K562 (cell line): Measurements from ENCODE around the gene OSGIN1. TPM values are rescaled to one million over a fixed set of nuclear protein-coding genes. Genes with fewer than 3 reads are reported as not detected.
A peak's percentile ranks its signal among the peaks of the same experiment; 100 is the strongest.

Experiments used
- ATAC-seq: fragments of 200-7000 bp; cut with Tn5 transposase; 3 replicates; pipeline ENCODE4 v1.9.1; 2020; ENCODE audit warnings: moderate library complexity
- BruUV-seq: library from RNA; stranded (reverse); fragments of 400-500 nt; replicated peaks from 2 replicates; lab custom pipeline; 2021; lab: Mats Ljungman, UMichigan
- CTCF ChIA-PET: fragments of 300-600 bp; formaldehyde crosslinking; extraction: SDS; loops from one replicate; lab custom pipeline; 2021; ENCODE audit warnings: low intra/inter-chr PET ratio; lab: Yijun Ruan, JAX
- POLR2A ChIA-PET: fragments of 300-600, 350-650 bp; sonication (Branson Sonifier 250); formaldehyde crosslinking; extraction: SDS; loops from one replicate; lab custom pipeline; 2021; ENCODE audit warnings: antibody characterized with exemption, inconsistent platforms; lab: Yijun Ruan, JAX
- DNase-seq, 4 experiments: peaks; one replicate each; pipeline versions ENCODE4 v3.0.0 to v3.0.0-alpha.2; 2011 to 2018; ENCODE audit warnings: low spot score in 3 of 4, mixed read lengths in 3 of 4; ENCODE audit errors: extremely low read depth in 1 of 4
- FAIRE-seq: peaks from 2 replicates; lab custom pipeline; 2011; peaks lifted over from hg19 to GRCh38; lab: Jason Lieb, UNC
- H2AFZ ChIP-seq: 2 replicates; pipeline ENCODE4 v1.6.0; 2011; ENCODE audit warnings: low read depth, low read length, control low read depth, inconsistent platforms
- H3K27ac ChIP-seq: fragments of 200-600 bp; 3 replicates; pipeline ENCODE4 v1.8.0; 2011; ENCODE audit warnings: low read depth, mild to moderate bottlenecking, control low read depth, inconsistent platforms, low read length, moderate library complexity, mixed read lengths; ENCODE audit errors: extremely low read depth
- H3K27me3 ChIP-seq, 2 experiments: fragments of 300-600 bp in 1 of 2; 2 replicates in 1 of 2; 3 replicates in 1 of 2; pipeline versions ENCODE4 v1.6.0 to v1.8.0; 2011; ENCODE audit warnings: inconsistent platforms in 2 of 2, low read length in 2 of 2, mild to moderate bottlenecking in 1 of 2, mixed read lengths in 1 of 2, moderate library complexity in 1 of 2; ENCODE audit not compliant: control insufficient read depth in 2 of 2, insufficient read depth in 2 of 2
- H3K36me3 ChIP-seq: fragments of 300-600 bp; 3 replicates; pipeline ENCODE4 v1.8.0; 2011; ENCODE audit warnings: mild to moderate bottlenecking, low read length, inconsistent platforms; ENCODE audit not compliant: control insufficient read depth, insufficient read depth
- H3K4me1 ChIP-seq, 2 experiments: fragments of 200-600 bp in 1 of 2; replicated peaks in 1 of 2; 2 replicates in 1 of 2; 3 replicates in 1 of 2; pipeline versions ENCODE4 v1.5.1 to v1.8.0; 2011; ENCODE audit warnings: inconsistent platforms in 2 of 2, low read length in 2 of 2, mild to moderate bottlenecking in 1 of 2, mixed read lengths in 1 of 2, moderate library complexity in 1 of 2; ENCODE audit not compliant: control insufficient read depth in 2 of 2, insufficient read depth in 2 of 2
- H3K4me2 ChIP-seq: 2 replicates; pipeline ENCODE4 v1.6.1; 2011; ENCODE audit warnings: low read length, control low read depth, inconsistent platforms, mixed read lengths; ENCODE audit not compliant: insufficient read depth
- H3K4me3 ChIP-seq: fragments of 200-600 bp; sonication (generic), shearing (Covaris generic); 2 replicates; pipeline ENCODE4 v1.5.1; 2016; ENCODE audit warnings: control low read depth, inconsistent platforms
- H3K79me2 ChIP-seq: fragments of 200-600 bp; 3 replicates; pipeline ENCODE4 v1.8.0; 2011; ENCODE audit warnings: low read length, inconsistent platforms; ENCODE audit not compliant: control insufficient read depth, insufficient read depth
- H3K9ac ChIP-seq, 2 experiments: 2 replicates each; pipeline versions ENCODE4 v1.6.0 to v1.6.1; 2011; ENCODE audit warnings: low read depth in 2 of 2, low read length in 2 of 2, control low read depth in 1 of 2, inconsistent platforms in 1 of 2, mild to moderate bottlenecking in 1 of 2, mixed read lengths in 1 of 2; ENCODE audit not compliant: insufficient read depth in 1 of 2
- H3K9me1 ChIP-seq: one replicate; pipeline ENCODE4 v1.6.0; 2011; ENCODE audit warnings: inconsistent platforms, mild to moderate bottlenecking, low read length, moderate library complexity; ENCODE audit not compliant: control insufficient read depth, insufficient read depth
- H3K9me3 ChIP-seq: replicated peaks from 2 replicates; pipeline ENCODE4 v1.5.1; 2011; ENCODE audit warnings: low read depth, low read length, inconsistent platforms; ENCODE audit not compliant: control insufficient read depth, insufficient read depth
- H4K20me1 ChIP-seq: replicated peaks from 2 replicates; pipeline ENCODE4 v1.6.1; 2011; ENCODE audit warnings: low read length, inconsistent platforms, mixed read lengths; ENCODE audit not compliant: control insufficient read depth, insufficient read depth
- MAFF ChIP-seq: IDR thresholded peaks from 2 replicates; pipeline ENCODE4 v1.6.1; 2012; ENCODE audit warnings: low read length, improper control_type of control experiment
- SP1 ChIP-seq: sonication (generic); formaldehyde crosslinking; IDR thresholded peaks from 2 replicates; pipeline ENCODE4 v1.8.1; 2022; ENCODE audit warnings: mild to moderate bottlenecking, missing genetic modification reagents
- ZKSCAN1 ChIP-seq: fragments of 150-350 bp; IDR thresholded peaks from 2 replicates; pipeline ENCODE4 v1.6.1; 2016; ENCODE audit warnings: low read depth, low read length
- ZNF347 ChIP-seq: fragments of 450-650 bp; formaldehyde crosslinking; IDR thresholded peaks from 2 replicates; pipeline ENCODE4 v1.4.0; 2020; ENCODE audit warnings: low read depth, mild to moderate bottlenecking, moderate library complexity
- WGBS: fragments of 100-300 bp; shearing (Covaris generic); methylation state at CpG from one replicate; pipeline ENCODE4 v1.1.6; 2016; ENCODE audit warnings: low coverage, mixed read lengths; ENCODE audit not compliant: insufficient coverage; ENCODE audit errors: missing lambda C conversion rate; 5-methylcytosine and 5-hydroxymethylcytosine counted together
- in situ Hi-C: fragments of 300-500 bp; cut with MboI; formaldehyde crosslinking; loops from 4 replicates; pipeline ENCODE4 v1.15.0; 2018; ENCODE audit warnings: inconsistent platforms, mixed read lengths
- intact Hi-C: fragments of 100-400 bp; cut with micrococcal nuclease; formaldehyde crosslinking; loops from 2 replicates; pipeline ENCODE4 v1.14.2; 2022
- polyA plus RNA-seq, 8 experiments: library from polyadenylated mRNA; depleted of rRNA in 4 of 8; stranded (reverse) in 5 of 8; unstranded in 3 of 8; fragments of >200 nt; fragmentation: Nextera tagmentation in 2 of 8; fragmentation: Illumina TruSeq in 1 of 8; extraction: Ambion mirVana in 2 of 8; extraction: Trizol in 1 of 8; gene quantifications; 2 replicates each; pipeline versions ENCODE4 v1.2.1 to v1.2.3, GENCODE V29; 2011 to 2014; ENCODE audit warnings: inconsistent platforms in 1 of 8, missing spikeins in 1 of 8
- total RNA-seq, 7 experiments: library from RNA; depleted of rRNA in 6 of 7; stranded (reverse); fragments of >200 nt in 6 of 7; fragmentation: Illumina TruSeq in 2 of 7; extraction: Trizol in 2 of 7; gene quantifications; 2 replicates each; pipeline versions ENCODE4 v1.2.1 to v1.2.3, GENCODE V29; 2011 to 2021; ENCODE audit warnings: low replicate concordance in 1 of 7

OSGIN1 gene
- total and polyA plus RNA-seq, 9 of the 15 experiments (the other 6 are each of a cell fraction or from before 2014, with no cell fraction given), result 0.03 to 3.6 (median 1.6) TPM

- CTCF ChIA-PET, result no interaction called here
- Histone ChIP-seq H3K36me3 (no peaks in the 10 kb centered on the region), H3K4me2 (no peak overlapping the region), H3K27ac (no peak overlapping the region), H3K79me2 (no peaks in the 10 kb centered on the region), H3K4me1 (peaks cover 0 to 20% of the 10 kb centered on the region in 2 experiments; a peak in 1 of 5 replicates), H4K20me1 (0 out of 2 replicates have a peak, but pooled peaks cover 21% of the 10 kb centered on the region), H3K9me1 (no peaks in the 10 kb centered on the region), H2AFZ (no peak overlapping the region), H3K9ac (no peak overlapping the region), H3K4me3 (no peak overlapping the region), H3K9me3 (no peaks in the 10 kb centered on the region), H3K27me3 (peaks cover 28 to 79% of the 10 kb centered on the region in 2 experiments; a peak in 4 of 5 replicates)
- no TSS peak for BruUV-seq
- in situ Hi-C loops (loop anchor here (10.0 kb wide), 1 partner anchor 72 kb away; the partner anchor contains the start of gene SLC38A8), intact Hi-C loops (no loop called here)
- DNase-seq, result no peak
- FAIRE-seq, result no peak
- no peak for ATAC-seq
- POLR2A ChIA-PET, result interaction anchor here (0.6 to 1.0 kb wide), 2 partner anchors 68 to 72 kb away, joined by 3 to 4 read pairs; no protein-coding TSS in a partner anchor
- 11% methylated on average over 10 of the region's 10 CpGs for WGBS
- TF ChIP-seq SP1 (CRISPR knock-in tag) (no peak), ZNF347 (CRISPR knock-in tag) (no peak)
Measured at GRCh38 chr16:83973077-83973476, 20.0 kb downstream of the OSGIN1 start.

- POLR2A ChIA-PET, result interaction anchor here (0.6 to 1.0 kb wide), 3 partner anchors 67 to 510 kb away, joined by 3 read pairs; no protein-coding TSS in a partner anchor
- FAIRE-seq, result peak; percentile 46
- Histone ChIP-seq H3K79me2 (no peaks in the 10 kb centered on the region), H3K4me2 (no peak overlapping the region), H3K9ac (no peak overlapping the region; a peak in 2 of 4 replicates), H3K4me3 (no peak overlapping the region), H3K9me1 (no peaks in the 10 kb centered on the region), H3K27ac (no peak overlapping the region), H3K9me3 (0 out of 2 replicates have a peak, but pooled peaks cover 1% of the 10 kb centered on the region), H3K27me3 (peaks cover 28 to 82% of the 10 kb centered on the region in 2 experiments; a peak in 4 of 5 replicates), H4K20me1 (0 out of 2 replicates have a peak, but pooled peaks cover 21% of the 10 kb centered on the region), H3K36me3 (no peaks in the 10 kb centered on the region), H2AFZ (no peak overlapping the region), H3K4me1 (peaks cover 0 to 17% of the 10 kb centered on the region in 2 experiments; a peak in 1 of 5 replicates)
- no peak for DNase-seq
- in situ Hi-C loops (loop anchor here (10.0 kb wide), 1 partner anchor 71 kb away; the partner anchor contains the start of gene SLC38A8), intact Hi-C loops (no loop called here)
- CTCF ChIA-PET, result interaction anchor here (0.5 kb wide), 1 partner anchor 826 kb away, joined by 3 read pairs; no protein-coding TSS in a partner anchor
- no TSS peak for BruUV-seq
- ATAC-seq, result peak; percentile 24
- TF ChIP-seq ZKSCAN1 (peak; percentile 95), MAFF (no peak)
- 3% methylated on average over 22 of the region's 22 CpGs for WGBS
Measured at GRCh38 chr16:83973581-83974385, 20.7 kb downstream of the OSGIN1 start.
